ENCODE data around the gene CD96. TPM values are rescaled to one million over a fixed set of nuclear protein-coding genes. Genes with fewer than 3 reads are reported as not detected.

Gene CD96, protein sequence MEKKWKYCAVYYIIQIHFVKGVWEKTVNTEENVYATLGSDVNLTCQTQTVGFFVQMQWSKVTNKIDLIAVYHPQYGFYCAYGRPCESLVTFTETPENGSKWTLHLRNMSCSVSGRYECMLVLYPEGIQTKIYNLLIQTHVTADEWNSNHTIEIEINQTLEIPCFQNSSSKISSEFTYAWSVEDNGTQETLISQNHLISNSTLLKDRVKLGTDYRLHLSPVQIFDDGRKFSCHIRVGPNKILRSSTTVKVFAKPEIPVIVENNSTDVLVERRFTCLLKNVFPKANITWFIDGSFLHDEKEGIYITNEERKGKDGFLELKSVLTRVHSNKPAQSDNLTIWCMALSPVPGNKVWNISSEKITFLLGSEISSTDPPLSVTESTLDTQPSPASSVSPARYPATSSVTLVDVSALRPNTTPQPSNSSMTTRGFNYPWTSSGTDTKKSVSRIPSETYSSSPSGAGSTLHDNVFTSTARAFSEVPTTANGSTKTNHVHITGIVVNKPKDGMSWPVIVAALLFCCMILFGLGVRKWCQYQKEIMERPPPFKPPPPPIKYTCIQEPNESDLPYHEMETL
- total RNA-seq, result not detected
- 0.39 TPM for polyA plus RNA-seq (2013, experiment 1 of 2)
- not detected for polyA plus RNA-seq (2013, experiment 2 of 2)
- long read RNA-seq, experiment 1, result 0 reads
- long read RNA-seq, experiment 2, result 0 reads
- long read RNA-seq, experiment 3, result 0 reads
- long read RNA-seq, experiment 4, result 0 reads

DNA sequence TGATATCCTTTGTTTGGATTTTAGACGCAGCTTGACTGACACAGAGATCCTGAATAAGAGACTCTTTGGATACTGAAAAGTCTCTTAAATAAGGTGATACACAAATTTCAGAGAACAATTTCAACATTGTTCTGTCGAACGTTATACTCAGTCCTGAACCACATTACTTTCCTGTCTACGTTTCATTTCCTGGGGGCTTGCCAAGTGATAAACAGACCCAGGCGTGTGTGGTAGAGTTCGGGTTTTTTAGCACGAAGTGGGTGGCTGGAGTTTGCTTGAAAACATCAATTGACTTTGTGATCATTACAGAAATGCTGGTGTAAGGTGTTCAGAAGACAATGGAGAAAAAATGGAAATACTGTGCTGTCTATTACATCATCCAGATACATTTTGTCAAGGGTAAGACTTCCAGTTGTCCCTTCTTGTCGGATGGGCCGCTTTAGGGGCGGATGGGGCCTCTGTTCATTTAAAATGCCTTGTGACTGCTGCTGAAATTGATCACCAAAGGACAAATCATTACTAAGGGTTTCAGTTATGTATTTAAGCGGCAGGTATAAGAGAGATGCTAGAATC lies at the start of gene CD96:
Gene CD96 (plus strand): TSS at position 287 of the 573 bp plus-strand sequence. CDS start 52 bp downstream, at position 339.
- H3K36me3 Mint-ChIP-seq (ENCODE audit: low read depth), result no peaks in the 10 kb centered on the region
- no peaks in the 10 kb centered on the region for H3K4me1 ChIP-seq (ENCODE audit: control insufficient read depth, insufficient read depth, low read length)
- H3K9ac ChIP-seq (ENCODE audit: extremely low read depth, low read length, poor library complexity, severe bottlenecking), result no peak within 1 kb of the TSS
- H3K27me3 ChIP-seq (ENCODE audit: control insufficient read depth, insufficient read depth, low read length, poor library complexity, severe bottlenecking), result no peaks in the 10 kb centered on the region
- DNase-seq, result no peak
- H3K27ac Mint-ChIP-seq, result no peak within 1 kb of the TSS
- no peak for TF ChIP-seq CTCF (conservative IDR thresholded peaks at IDR 0.05)
- no peak within 1 kb of the TSS for H3K27ac ChIP-seq (ENCODE audit: low read depth, low read length)
- no peaks in the 10 kb centered on the region for H3K9me3 ChIP-seq (ENCODE audit: control insufficient read depth, low read length)
- H3K36me3 ChIP-seq (ENCODE audit: control insufficient read depth, insufficient read depth, low read length), result no peaks in the 10 kb centered on the region
- no peaks in the 10 kb centered on the region for H3K27me3 Mint-ChIP-seq (ENCODE audit: insufficient read depth)
- H3K4me1 Mint-ChIP-seq, result peaks cover 3% of the 10 kb centered on the region
- H3K4me3 Mint-ChIP-seq, result no peak within 1 kb of the TSS
- H3K4me3 ChIP-seq (ENCODE audit: low read length), result no peak within 1 kb of the TSS
- no peaks in the 10 kb centered on the region for H3K9me3 Mint-ChIP-seq
- WGBS, 2 experiments (ENCODE audit: insufficient coverage in 1 of 2, insufficient read length in 1 of 2), result 93 to 94% methylated on average over 9 to 11 of the region's 11 CpGs

DNA sequence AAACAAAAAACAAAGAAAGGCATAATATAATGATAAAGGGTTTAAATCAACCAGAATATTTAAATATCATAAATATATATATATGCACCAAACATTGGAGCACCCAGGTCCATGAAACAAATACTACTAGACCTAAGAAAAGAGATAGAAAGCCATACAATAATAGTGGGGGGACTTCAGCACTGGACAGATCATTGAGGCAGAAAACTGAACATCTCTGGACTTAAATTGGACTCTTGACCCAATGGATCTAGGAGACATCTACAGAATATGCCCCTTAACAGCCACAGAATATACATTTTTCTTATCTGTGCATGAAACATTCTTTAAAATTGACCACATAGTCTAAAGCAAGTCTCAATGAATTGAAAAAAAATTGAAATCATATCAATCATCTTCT lies 48.7 kb upstream of the CD96 start:
- H3K4me1 ChIP-seq (ENCODE audit: control insufficient read depth, insufficient read depth, low read length), result no peaks in the 10 kb centered on the region
- H3K4me3 Mint-ChIP-seq, result no peak overlapping the region
- no peaks in the 10 kb centered on the region for H3K27me3 Mint-ChIP-seq (ENCODE audit: insufficient read depth)
- H3K27ac ChIP-seq (ENCODE audit: low read depth, low read length), result no peak overlapping the region
- TF ChIP-seq CTCF (conservative IDR thresholded peaks at IDR 0.05), result no peak
- no peaks in the 10 kb centered on the region for H3K36me3 ChIP-seq (ENCODE audit: control insufficient read depth, insufficient read depth, low read length)
- H3K36me3 Mint-ChIP-seq (ENCODE audit: low read depth), result no peaks in the 10 kb centered on the region
- no peak overlapping the region for H3K4me3 ChIP-seq (ENCODE audit: low read length)
- DNase-seq, result no peak
- H3K27ac Mint-ChIP-seq, result no peak overlapping the region
- no peaks in the 10 kb centered on the region for H3K4me1 Mint-ChIP-seq
- no peaks in the 10 kb centered on the region for H3K9me3 Mint-ChIP-seq
- no peak overlapping the region for H3K9ac ChIP-seq (ENCODE audit: extremely low read depth, low read length, poor library complexity, severe bottlenecking)
- H3K27me3 ChIP-seq (ENCODE audit: control insufficient read depth, insufficient read depth, low read length, poor library complexity, severe bottlenecking), result no peaks in the 10 kb centered on the region
- no peaks in the 10 kb centered on the region for H3K9me3 ChIP-seq (ENCODE audit: control insufficient read depth, low read length)

DNA sequence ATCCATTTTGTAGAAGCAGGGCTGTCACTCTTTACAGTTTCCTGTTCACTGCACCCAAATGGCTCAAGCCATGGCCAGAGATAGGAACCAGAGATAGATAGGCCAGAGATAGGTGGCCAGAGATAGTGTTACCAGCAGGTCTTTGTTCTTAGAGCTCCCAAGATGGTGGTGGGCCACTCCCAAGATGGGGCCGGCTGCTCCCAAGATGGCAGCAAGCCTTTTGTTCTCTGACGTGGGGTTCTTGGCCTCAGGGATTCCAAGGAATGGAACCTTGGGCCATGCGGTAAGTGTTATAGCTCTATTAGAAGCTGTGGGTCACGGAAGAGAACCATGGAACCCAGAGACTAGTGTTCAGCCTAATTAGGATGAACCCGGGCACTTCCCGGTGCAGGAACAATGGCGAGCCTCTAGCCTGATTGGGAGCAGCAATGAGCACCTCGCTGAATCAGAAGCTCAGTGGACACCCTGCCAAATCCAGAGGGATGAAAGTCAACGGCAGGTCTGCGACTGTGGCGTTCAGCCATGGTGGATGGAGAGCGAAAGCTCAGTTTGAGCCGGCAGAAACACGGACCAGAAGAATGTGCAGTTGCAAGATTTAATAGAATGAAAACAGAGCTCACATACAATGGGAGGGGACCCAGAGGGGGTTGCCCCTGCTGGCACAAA lies 45.0 kb upstream of the CD96 start:
- Histone ChIP-seq H3K9me3 (ENCODE audit: control insufficient read depth, low read length) (no peaks in the 10 kb centered on the region), H3K27me3 (ENCODE audit: control insufficient read depth, insufficient read depth, low read length, poor library complexity, severe bottlenecking) (no peaks in the 10 kb centered on the region), H3K27ac (ENCODE audit: low read depth, low read length) (no peak overlapping the region), H3K4me1 (ENCODE audit: control insufficient read depth, insufficient read depth, low read length) (no peaks in the 10 kb centered on the region), H3K36me3 (ENCODE audit: control insufficient read depth, insufficient read depth, low read length) (no peaks in the 10 kb centered on the region), H3K4me3 (ENCODE audit: low read length) (no peak overlapping the region), H3K9ac (ENCODE audit: extremely low read depth, low read length, poor library complexity, severe bottlenecking) (no peak overlapping the region)
- Mint-ChIP-seq H3K9me3 (no peaks in the 10 kb centered on the region), H3K4me1 (no peaks in the 10 kb centered on the region), H3K36me3 (ENCODE audit: low read depth) (no peaks in the 10 kb centered on the region), H3K27me3 (ENCODE audit: insufficient read depth) (no peaks in the 10 kb centered on the region), H3K4me3 (no peak overlapping the region), H3K27ac (no peak overlapping the region)
- no peak for TF ChIP-seq CTCF (conservative IDR thresholded peaks at IDR 0.05)
- 87 to 96% methylated on average over 12 to 14 of the region's 14 CpGs for WGBS, 2 experiments (ENCODE audit: insufficient coverage in 1 of 2, insufficient read length in 1 of 2)
- DNase-seq, result no peak

All from endodermal cell (in vitro differentiated cells).